Activated T-cell treated with anti-CD3 and anti-CD28 coated beads, Interleukin-2, amount 50 U/mL, for 72 hours (primary cell): Measurements from ENCODE around the gene PZP. TPM values are rescaled to one million over a fixed set of nuclear protein-coding genes. Genes with fewer than 3 reads are reported as not detected.
A peak's percentile ranks its signal among the peaks of the same experiment; 100 is the strongest.
"Not testable (repeated sequence)": the region's sequence is repeated elsewhere in the genome, so short reads cannot be mapped to it uniquely, and the experiment has no call there.

Source experiments
- ATAC-seq, 2 donors: fragments of 150-1000 bp; cut with Tn5 transposase; replicated peaks in 1 of 2; 2 replicates each; pipeline ENCODE4 v1.10.0; 2021; ENCODE audit warnings: moderate library complexity in 2 of 2, mild to moderate bottlenecking in 1 of 2
- DNase-seq, 2 donors: peaks; one replicate each; pipeline ENCODE4 v3.0.0; 2021 to 2022; ENCODE audit warnings: mixed read lengths in 1 of 2
- H3K27ac Mint-ChIP-seq: one replicate; pipeline ENCODE4 v1.8.0; 2022; ENCODE audit warnings: mild to moderate bottlenecking, moderate library complexity, mixed read lengths
- H3K27me3 Mint-ChIP-seq: one replicate; pipeline ENCODE4 v1.8.0; 2022; ENCODE audit warnings: low read depth, mixed read lengths
- H3K36me3 Mint-ChIP-seq, 2 donors: one replicate each; pipeline ENCODE4 v1.8.0; 2022; ENCODE audit warnings: mixed read lengths in 2 of 2, mild to moderate bottlenecking in 1 of 2; ENCODE audit not compliant: insufficient read depth in 2 of 2
- H3K4me1 Mint-ChIP-seq: one replicate; pipeline ENCODE4 v1.8.0; 2022; ENCODE audit warnings: low read depth, mixed read lengths
- H3K4me3 Mint-ChIP-seq, 2 donors: one replicate each; pipeline ENCODE4 v1.8.0; 2022; ENCODE audit warnings: mild to moderate bottlenecking in 2 of 2, mixed read lengths in 2 of 2, moderate library complexity in 2 of 2
- H3K9me3 Mint-ChIP-seq, 2 donors: one replicate each; pipeline ENCODE4 v1.8.0; 2022; ENCODE audit warnings: mixed read lengths in 2 of 2
- total RNA-seq, 2 donors: library from RNA; stranded (reverse); gene quantifications; one replicate each; pipeline ENCODE4 v1.2.3, GENCODE V29; 2022

PZP gene
- total RNA-seq, 2 donors from 2014 or later, result not detected

DNA sequence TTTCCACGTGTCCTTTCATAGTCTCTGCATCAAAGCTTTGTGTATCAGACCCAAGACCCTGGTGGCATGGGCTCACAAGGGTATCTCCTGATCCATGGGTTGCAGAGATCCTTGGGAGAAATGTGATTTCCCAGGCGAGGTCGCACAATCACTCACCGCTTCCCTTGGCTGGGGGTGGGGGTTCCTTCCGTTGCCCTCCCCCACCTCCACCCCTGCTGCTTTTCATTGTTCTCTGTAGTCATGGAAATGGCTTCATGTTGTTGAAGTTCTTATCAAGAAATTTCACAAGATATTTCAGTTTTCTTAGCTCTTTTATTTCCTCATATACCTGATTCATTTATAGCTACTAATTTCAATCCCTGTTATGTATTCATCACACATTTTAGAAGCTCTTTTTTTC is 40.9 kb downstream of the PZP start:
- H3K4me3 Mint-ChIP-seq, H3K9me3 Mint-ChIP-seq, H3K36me3 Mint-ChIP-seq, H3K27me3 Mint-ChIP-seq, ATAC-seq, H3K4me1 Mint-ChIP-seq, H3K27ac Mint-ChIP-seq, DNase-seq: not testable (repeated sequence)

DNA sequence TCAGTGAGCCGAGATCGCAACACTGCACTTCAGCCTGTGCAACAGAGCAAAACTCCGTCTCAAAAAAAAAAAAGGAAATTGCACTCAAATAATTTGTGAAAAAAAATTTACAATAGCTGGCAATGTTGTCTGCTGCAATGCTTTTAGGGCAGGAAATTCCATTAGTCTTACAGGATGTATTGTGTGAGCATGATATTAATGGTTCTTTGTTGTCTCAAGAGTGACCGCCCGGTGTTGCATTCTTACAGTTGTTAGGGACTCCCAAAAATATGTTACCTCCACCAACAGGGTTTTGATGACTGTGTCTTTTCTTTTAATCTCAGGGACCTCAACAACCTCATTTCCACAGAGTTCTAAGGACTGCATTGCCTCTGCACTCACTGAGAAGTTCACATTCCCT is 44.8 kb downstream of the PZP start:
- Mint-ChIP-seq H3K27me3 (no peaks in the 10 kb centered on the region), H3K9me3 (no peaks in the 10 kb centered on the region), H3K4me1 (no peaks in the 10 kb centered on the region), H3K4me3 (no peak overlapping the region), H3K36me3 (no peaks in the 10 kb centered on the region), H3K27ac (no peak overlapping the region)
- no peak for ATAC-seq
- no peak for DNase-seq

DNA sequence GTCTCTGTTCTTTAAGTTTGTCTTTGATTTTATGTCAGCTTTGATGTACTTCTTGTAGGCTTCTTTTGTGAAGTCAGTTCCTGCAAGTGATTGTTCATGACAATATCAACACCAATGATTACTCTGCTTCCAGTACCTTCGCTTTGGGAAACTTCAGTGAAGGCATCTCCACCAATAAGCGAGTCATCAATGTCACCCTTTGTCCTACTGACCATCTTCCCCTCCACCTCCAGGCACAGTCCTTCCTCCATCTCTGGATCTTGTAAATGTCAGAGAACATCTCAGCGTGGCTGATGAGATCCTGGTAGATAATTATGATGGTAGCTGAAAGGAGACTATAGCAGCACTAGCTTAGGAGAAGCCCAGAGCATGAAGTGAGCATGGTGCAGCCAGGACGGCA is 52.1 kb downstream of the PZP start:
- Mint-ChIP-seq H3K4me1 (no peaks in the 10 kb centered on the region), H3K27ac (no peak overlapping the region), H3K9me3 (no peaks in the 10 kb centered on the region), H3K27me3 (no peaks in the 10 kb centered on the region), H3K4me3 (no peak overlapping the region), H3K36me3 (no peaks in the 10 kb centered on the region)
- DNase-seq (no peak), ATAC-seq (no peak)

DNA sequence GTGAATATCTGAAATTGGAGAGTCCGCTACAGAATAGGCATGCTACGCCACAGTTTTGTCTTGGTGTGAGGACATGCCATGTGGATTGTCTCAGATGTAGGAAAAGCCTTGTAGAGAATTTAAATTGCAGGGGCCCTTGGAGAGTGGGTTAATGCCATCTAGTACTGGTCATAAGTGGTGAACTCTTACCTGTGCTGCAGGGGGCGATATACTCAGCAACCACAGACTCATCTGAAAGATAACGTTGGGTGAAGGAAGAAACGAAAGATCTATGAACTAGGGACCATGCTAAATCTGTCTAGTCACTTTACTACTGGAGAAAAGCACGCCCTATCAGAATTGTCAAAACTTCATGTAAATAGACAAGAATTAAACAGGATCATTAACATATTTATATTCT is 58.8 kb downstream of the PZP start:
- H3K36me3 Mint-ChIP-seq, result peaks cover 12 to 17% of the 10 kb centered on the region in 2 donors
- peaks cover 9 to 12% of the 10 kb centered on the region in 2 donors for H3K9me3 Mint-ChIP-seq
- DNase-seq (no peak), ATAC-seq (no peak)
- no peak overlapping the region for H3K27ac Mint-ChIP-seq
- peaks cover 8% of the 10 kb centered on the region for H3K27me3 Mint-ChIP-seq
- H3K4me3 Mint-ChIP-seq, result no peak overlapping the region
- H3K4me1 Mint-ChIP-seq, result peaks cover 9% of the 10 kb centered on the region

DNA sequence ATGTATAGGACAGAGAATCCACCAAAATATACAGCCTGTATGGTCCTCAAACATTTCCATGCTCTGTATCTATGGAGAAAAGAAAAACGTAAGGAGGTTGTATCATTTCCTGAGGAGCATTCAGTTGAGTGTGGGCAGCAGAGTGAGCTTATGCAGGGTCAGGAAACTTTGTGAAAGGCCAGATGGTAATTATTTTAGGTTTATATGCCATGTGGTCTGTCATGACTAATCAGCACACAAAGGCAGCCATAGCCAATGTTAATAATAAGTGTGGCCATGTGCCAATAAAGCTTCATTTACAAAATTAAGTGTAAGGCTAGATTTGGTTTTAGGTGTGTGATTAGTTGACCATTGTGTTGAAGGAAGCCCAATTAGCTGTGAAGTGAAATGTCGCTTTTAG is 59.3 kb downstream of the PZP start:
- H3K4me1 Mint-ChIP-seq, result peaks cover 9% of the 10 kb centered on the region
- H3K4me3 Mint-ChIP-seq, result no peak overlapping the region
- H3K9me3 Mint-ChIP-seq, result peaks cover 12 to 15% of the 10 kb centered on the region in 2 donors
- DNase-seq, result no peak
- H3K27ac Mint-ChIP-seq, result no peak overlapping the region
- peaks cover 16 to 21% of the 10 kb centered on the region in 2 donors for H3K36me3 Mint-ChIP-seq
- no peak for ATAC-seq
- peaks cover 12% of the 10 kb centered on the region for H3K27me3 Mint-ChIP-seq

DNA sequence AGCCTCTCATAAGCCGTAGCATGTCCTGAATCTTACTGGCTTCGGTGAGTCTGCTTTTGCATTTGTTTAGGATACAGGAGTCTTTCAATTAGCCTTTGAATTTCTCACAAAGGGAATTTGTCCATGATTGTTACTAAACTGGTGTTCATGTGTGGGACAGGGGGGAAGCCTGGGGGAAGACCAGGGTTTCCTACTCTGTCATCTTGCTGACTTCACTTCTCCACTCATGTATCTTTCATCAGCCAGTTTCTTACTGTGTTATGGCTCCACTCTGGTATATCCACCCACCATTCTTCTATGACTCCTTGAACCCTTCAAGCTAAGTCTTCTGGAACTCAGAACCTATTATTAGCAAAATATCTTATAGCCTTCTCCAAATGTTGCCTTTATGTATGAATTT is 60.7 kb downstream of the PZP start:
- H3K27me3 Mint-ChIP-seq, result peaks cover 16% of the 10 kb centered on the region
- peaks cover 17 to 26% of the 10 kb centered on the region in 2 donors for H3K36me3 Mint-ChIP-seq
- ATAC-seq (no peak), DNase-seq (no peak)
- H3K4me3 Mint-ChIP-seq, result no peak overlapping the region
- peaks cover 13 to 16% of the 10 kb centered on the region in 2 donors for H3K9me3 Mint-ChIP-seq
- peak overlapping the region; percentile 71 for H3K27ac Mint-ChIP-seq
- H3K4me1 Mint-ChIP-seq, result peaks cover 9% of the 10 kb centered on the region

DNA sequence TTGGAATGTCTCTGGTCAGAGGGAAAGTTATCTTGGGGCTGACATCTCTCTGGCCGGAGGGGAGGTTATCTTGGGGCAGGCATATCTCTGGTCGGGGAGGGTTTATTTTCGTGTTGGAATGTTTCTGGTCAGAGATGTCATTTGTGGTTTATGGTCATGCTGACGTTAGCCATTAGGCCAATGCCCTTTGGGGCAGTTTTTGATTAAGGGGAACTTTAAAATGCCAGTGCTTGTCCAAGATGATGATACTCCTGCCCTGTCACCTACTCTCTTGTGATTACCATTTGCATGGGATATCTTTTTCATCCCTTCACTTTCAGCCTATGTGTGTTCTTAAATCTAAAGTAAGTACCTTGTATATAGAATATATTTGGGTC is 63.5 kb downstream of the PZP start:
- no peak overlapping the region for H3K27ac Mint-ChIP-seq

DNA sequence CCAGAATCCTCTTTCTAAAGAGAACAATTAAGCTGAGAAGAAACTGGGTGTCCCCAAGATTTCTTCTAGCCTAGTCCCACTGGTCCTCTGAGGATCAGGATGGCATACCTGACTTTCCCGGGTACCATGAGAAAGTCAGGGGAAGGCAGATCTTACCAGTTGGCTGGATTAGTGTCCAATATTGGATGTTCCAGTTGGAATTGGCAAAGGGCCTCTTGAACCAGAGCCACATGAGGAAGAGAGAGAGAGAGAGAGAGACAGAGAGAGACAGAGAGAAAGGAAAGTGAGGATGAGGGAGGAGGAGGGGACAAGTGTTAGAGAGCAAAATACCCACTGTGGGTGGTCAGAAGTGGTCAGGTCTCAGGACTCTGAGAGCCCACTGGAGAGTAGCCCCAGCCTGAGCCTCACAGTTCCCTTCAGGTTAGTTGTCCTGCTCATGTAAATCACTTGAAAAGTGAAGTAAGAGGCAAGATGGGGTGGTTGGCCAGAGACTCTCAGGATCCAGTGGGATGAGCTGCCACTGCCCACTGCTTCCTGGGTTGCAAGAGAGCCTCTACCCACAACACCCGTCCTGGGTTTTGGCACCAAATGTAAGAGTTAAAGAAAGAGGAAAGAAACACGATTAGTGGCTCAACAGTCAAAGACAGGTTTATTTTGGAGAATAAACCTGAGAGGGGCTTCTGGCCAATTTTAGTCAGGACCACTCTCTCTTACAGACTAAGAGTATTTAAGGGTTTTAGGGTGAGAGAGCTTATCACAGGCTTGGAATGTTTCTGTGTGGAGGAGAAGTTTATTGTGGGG is 64.1 kb downstream of the PZP start:
- DNase-seq (no peak), ATAC-seq (no peak)
- peaks cover 17 to 26% of the 10 kb centered on the region in 2 donors for H3K36me3 Mint-ChIP-seq
- peaks cover 16% of the 10 kb centered on the region for H3K27me3 Mint-ChIP-seq
- H3K4me3 Mint-ChIP-seq, result no peak overlapping the region
- no peak overlapping the region for H3K27ac Mint-ChIP-seq
- peaks cover 13 to 16% of the 10 kb centered on the region in 2 donors for H3K9me3 Mint-ChIP-seq
- H3K4me1 Mint-ChIP-seq, result peaks cover 9% of the 10 kb centered on the region

More for the DNA sequence above, 63.5 kb downstream of the PZP start:
- no peak for ATAC-seq
- Mint-ChIP-seq H3K36me3 (peaks cover 17 to 26% of the 10 kb centered on the region in 2 donors), H3K27me3 (peaks cover 16% of the 10 kb centered on the region), H3K9me3 (peaks cover 13 to 16% of the 10 kb centered on the region in 2 donors), H3K4me1 (peaks cover 9% of the 10 kb centered on the region), H3K4me3 (no peak overlapping the region)
- no peak for DNase-seq

DNA sequence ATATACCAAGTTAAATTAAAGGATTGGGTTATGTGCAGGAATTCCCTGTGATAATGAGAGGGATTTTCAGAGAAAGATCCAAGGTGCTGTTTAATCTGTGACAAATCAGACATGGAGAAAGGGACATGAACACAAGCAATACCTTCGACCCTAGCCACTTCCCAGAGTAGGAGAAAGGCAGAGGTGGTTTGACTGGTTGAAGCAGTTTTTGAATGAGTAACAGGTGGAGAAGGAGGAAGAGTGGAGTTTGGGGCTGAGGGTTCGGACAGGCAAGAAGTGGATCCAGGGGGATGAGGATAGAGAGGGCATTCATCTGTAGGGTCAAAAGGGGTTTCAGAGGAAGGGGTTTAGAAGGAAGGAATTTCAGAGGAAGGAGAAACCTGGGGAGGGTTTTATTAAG is 65.1 kb downstream of the PZP start:
- ATAC-seq (no peak), DNase-seq (no peak)
- Mint-ChIP-seq H3K9me3 (peaks cover 13 to 16% of the 10 kb centered on the region in 2 donors), H3K27ac (no peak overlapping the region), H3K27me3 (peaks cover 16% of the 10 kb centered on the region), H3K36me3 (peaks cover 17 to 26% of the 10 kb centered on the region in 2 donors), H3K4me1 (peaks cover 9% of the 10 kb centered on the region), H3K4me3 (no peak overlapping the region)

DNA sequence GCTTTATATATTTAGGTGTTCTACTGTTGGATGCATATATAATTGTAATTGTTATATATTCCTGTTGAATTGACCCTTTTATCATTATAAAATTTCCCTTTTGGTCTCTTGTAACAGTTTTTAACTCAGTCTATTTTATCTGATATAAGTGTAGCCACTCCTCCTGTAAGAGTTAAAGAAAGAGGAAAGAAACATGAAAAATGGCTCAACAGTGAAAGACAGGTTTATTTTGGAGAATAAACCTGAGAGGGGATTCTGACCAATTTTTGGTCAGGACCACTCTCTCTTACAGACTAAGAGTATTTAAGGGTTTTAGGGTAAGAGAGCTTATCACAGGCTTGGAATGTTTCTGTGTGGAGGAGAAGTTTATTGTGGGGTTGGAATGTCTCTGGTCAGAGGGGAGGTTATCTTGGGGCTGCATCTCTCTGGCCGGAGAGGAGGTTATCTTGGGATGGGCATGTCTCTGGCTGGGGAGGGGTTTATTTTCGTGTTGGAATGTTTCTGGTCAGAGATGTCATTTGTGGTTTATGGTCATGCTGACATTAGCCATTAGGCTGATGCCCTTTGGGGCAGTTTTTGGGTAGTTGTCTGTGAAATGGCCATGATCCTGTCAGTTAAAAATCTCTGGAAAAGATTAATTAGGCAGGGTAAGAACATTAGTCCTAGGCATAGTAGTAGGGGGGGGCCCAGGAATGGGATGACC is 68.5 kb downstream of the PZP start:
- not testable (repeated sequence) for H3K9me3 Mint-ChIP-seq, H3K4me1 Mint-ChIP-seq, DNase-seq, H3K27ac Mint-ChIP-seq, ATAC-seq, H3K4me3 Mint-ChIP-seq
- Mint-ChIP-seq H3K36me3 (peaks cover 9 to 13% of the 10 kb centered on the region in 2 donors), H3K27me3 (peaks cover 11% of the 10 kb centered on the region)

DNA sequence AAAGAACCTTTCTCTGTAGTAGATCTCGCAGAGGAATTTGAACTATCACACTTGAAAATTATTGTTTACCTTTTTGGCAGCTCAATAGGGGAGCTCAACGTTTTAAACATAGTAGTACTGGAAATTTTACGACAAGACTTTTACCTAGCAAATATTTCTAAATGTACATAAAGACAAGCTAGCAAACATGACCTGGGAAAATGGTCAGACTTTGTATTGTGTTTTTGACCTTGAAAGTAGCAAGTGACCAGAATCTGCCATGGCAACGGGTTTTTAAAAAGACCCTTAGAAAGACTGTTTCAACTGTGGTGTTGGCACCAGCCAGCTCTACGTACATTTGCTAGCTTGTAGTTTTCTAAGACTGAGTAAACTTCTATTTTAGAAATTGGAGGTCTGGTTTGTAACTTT is 72.3 kb downstream of the PZP start:
- Mint-ChIP-seq H3K27ac (no peak overlapping the region), H3K27me3 (no peaks in the 10 kb centered on the region), H3K36me3 (peaks cover 0 to 1% of the 10 kb centered on the region in 2 donors), H3K4me3 (no peak overlapping the region), H3K9me3 (no peaks in the 10 kb centered on the region), H3K4me1 (no peaks in the 10 kb centered on the region)
- ATAC-seq, result no peak
- DNase-seq, result no peak

DNA sequence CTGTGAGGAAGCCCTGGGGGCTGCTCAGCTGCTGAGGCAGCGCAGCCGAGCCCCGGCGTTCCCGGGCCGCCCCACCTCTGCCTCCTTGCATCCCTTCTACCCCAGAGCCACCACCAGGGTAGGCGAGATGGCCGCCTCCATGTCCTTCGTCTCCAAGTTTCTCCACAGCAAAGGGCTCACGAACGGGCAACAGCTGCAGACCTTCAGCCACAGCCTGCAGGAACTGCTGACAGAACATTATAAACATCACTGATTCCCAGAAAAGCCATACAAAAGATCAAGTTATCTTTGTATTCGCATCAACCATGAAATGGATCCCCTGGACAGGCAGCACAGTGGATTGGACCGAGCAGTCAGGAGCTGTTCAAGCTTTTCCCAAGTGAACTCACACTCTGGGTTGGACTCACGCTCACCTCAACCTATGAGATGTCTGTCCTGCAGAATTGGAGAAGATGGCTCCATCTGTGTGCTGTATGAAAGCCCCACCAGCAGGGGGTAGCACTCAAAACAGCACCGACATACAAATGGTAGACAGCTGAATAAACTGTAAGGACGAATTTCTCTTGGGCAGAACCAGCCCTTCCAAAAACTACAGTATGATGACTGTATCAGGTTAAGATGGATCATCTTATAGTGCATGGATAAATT is 73.1 kb downstream of the PZP start:
- H3K27me3 Mint-ChIP-seq, result no peaks in the 10 kb centered on the region
- no peak overlapping the region for H3K27ac Mint-ChIP-seq

DNA sequence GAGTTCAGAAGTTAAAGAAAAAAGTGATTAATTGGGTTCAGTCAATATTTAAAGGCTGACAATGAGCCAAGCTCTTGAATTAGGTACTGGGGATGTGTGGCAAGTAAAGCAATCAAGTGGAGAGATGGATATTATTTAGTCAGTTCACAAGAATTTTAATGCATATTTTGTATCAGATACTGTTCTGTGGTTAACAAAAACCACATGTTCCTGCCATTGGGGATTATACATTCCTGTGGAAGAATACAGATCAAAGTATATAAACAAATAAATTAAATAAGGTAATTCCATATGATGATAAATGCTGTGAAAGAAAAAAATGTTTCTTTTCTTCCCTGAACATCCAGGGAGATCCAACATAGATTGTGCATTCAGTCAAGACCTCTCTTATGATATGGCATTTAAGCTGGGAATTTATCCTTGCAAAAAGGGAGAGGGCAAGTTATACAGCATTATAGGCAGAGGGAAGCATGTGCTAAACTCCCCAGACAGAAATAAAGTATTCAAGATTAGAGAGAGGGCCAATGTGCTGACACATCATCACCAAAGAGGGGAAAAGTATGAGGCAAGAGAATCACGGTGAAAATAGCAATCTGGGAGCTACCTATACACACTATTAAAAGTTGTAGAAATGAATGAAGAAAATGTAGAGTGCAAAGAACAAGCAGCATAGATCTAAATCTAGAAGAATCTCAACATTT is 74.8 kb downstream of the PZP start:
- no peaks in the 10 kb centered on the region for H3K4me1 Mint-ChIP-seq
- H3K4me3 Mint-ChIP-seq, result no peak overlapping the region
- DNase-seq (no peak), ATAC-seq (no peak)
- H3K27ac Mint-ChIP-seq, result no peak overlapping the region
- peaks cover 0 to 2% of the 10 kb centered on the region in 2 donors for H3K9me3 Mint-ChIP-seq
- no peaks in the 10 kb centered on the region for H3K27me3 Mint-ChIP-seq
- H3K36me3 Mint-ChIP-seq, result peaks cover 0 to 3% of the 10 kb centered on the region in 2 donors

More for the DNA sequence above, 73.1 kb downstream of the PZP start:
- no peak for ATAC-seq
- Mint-ChIP-seq H3K4me1 (no peaks in the 10 kb centered on the region), H3K9me3 (peaks cover 0 to 2% of the 10 kb centered on the region in 2 donors), H3K36me3 (peaks cover 0 to 3% of the 10 kb centered on the region in 2 donors), H3K4me3 (no peak overlapping the region)
- DNase-seq, result peak; percentile 8 to 9
